GM19023 (cell line): ENCODE results near the gene NPEPL1.
"Not testable (repeated sequence)": the region's sequence is repeated elsewhere in the genome, so short reads cannot be mapped to it uniquely, and the experiment has no call there.

ENCODE experiments used
- ATAC-seq: cut with Tn5 transposase; IDR thresholded peaks from one replicate; pipeline ENCODE4 v1.9.1; 2021; ENCODE audit warnings: mild to moderate bottlenecking, moderate library complexity; ENCODE audit not compliant: unreplicated experiment

NPEPL1 gene

DNA sequence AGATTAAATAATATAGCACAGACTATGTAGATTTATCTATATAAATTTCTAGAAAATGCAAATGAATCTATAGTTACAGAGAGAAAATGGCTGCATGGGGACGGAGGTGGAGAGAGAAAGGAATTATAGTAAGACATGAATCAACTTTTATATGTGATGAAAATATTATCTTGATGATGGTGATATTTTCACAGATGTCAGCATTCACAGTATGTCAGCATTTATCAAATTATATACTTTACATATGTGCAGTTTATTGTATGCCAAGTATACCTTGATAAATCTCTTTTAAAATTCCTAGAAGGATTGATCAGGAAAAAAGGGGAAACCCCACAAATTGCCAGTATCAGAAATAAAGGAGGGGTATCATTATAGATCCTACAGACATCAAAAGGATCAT lies 44.6 kb downstream of the NPEPL1 start:
- ATAC-seq, result no peak

- no peak for ATAC-seq
These were observed 48.0 kb downstream of the NPEPL1 start for GRCh38 chr20:58740356-58741308.

- ATAC-seq, result no peak
These were observed 48.8 kb downstream of the NPEPL1 start for GRCh38 chr20:58741384-58741783.

GRCh38 chr20:58742668-58743566 lies 50.3 kb downstream of the NPEPL1 start:
- no peak for ATAC-seq

- ATAC-seq, result no peak
These were observed 51.4 kb downstream of the NPEPL1 start for GRCh38 chr20:58743929-58744534.

- no peak for ATAC-seq
These were observed 52.2 kb downstream of the NPEPL1 start for GRCh38 chr20:58744836-58745235.

- no peak for ATAC-seq
These were observed 52.8 kb downstream of the NPEPL1 start for GRCh38 chr20:58745391-58745790.

DNA sequence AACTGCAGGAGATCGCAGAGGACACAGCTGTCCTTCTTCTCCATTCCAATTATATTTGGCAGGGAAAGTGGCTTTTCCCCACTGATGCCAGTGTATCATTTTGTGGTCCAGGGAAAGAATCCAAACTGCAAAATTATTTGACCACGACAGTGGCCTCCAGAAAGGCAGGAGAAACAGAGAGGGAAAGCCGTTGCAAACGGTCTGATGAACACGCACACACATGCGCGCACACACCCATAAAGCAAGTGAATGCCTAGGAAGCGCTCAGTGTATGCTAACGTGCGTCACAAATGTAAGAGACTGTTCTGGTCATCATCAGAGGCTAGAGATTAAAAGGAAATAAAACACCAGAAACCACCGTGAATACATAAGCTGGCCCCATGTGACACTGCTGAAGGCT lies 54.0 kb downstream of the NPEPL1 start:
- ATAC-seq, result no peak

- no peak for ATAC-seq
These were observed 54.6 kb downstream of the NPEPL1 start for GRCh38 chr20:58747211-58747610.

DNA sequence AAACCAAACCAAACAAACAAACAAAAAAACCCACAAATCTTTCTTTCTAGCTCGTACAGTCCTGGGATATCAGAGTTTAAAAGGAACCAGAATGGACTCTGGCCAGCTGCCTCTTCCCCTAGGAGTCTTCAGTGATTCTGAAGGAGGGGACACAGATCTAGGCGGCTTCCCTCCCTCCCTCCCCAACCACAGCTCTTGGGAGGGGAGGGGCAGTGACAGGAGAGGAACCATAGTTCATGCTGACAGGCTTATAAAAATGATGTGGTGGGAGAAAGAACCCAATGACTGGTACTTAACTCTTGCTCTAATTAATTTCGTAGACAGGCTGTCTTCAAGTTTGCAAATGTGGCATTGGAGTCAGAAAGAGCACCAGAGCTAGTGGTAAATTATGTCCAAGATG lies 56.0 kb downstream of the NPEPL1 start:
- ATAC-seq, result no peak

DNA sequence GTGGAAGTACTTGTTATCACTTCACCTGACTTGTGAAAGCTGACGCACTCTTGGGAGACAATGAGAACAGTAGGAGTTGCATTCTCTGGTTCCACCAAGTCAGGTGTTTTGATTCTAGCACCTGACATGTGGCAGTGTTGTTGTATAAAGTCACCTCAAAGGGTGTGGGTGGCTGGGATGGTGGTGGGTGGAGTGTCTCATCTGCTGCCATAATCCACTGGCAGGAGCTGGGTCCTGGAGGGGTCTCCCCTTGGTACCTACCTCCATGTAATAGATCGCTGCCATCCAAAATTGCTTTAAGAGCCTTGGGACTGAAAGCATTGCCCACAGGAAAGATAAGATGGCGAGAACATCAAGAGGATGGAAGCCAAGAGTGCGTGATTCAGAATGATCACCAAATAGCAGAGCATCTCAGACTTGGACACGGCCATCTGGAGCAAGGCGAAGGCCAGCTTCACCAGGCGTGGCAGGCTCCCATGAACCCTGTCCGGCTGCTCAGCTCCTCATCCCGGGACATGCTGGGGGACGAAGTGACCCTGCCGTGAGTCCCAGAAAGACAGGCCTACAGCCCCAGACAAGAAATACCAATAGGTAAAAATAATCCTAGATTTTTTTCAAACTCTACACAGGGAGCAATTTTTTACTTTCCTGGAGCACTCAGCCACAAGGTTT lies 56.6 kb downstream of the NPEPL1 start:
- no peak for ATAC-seq

DNA sequence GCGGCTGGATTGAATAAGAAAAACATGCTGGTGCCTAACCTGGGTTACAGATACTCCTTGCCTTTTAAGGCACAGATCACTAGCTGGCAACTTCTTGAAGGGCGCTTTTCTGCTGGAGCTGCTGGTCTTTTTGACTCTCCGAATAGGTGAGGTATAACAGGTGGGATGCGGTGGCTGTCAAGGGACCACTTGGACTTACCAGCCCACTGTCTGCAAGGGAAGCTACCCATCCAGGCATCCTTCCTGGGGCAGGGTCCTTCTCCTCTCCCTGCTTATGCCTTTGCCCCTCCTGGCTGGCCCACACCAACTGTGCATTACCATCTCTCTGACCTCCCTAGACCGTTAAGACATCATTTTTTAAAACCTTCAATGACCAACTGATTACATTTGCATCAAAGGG lies 57.4 kb downstream of the NPEPL1 start:
- ATAC-seq, result no peak

DNA sequence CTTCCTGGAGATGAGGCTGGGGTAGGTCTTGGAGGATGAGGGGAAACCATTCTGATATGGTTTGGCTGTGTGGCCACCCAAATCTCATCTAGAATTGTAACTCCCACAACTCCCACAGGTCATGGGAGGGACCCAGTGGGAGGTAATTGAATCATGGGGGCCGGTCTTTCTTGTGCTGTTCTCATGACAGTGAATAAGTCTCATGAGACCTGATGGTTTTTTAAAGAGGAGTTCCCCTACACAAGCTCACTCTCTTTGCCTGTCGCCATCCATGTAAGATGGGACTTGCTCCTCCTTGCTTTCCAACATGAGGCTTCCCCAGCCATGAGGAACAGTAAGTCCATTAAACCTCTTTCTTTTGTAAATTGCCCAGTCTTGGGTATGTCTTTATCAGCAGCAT lies 58.1 kb downstream of the NPEPL1 start:
- not testable (repeated sequence) for ATAC-seq

GRCh38 chr20:58751979-58752378 lies 59.4 kb downstream of the NPEPL1 start:
- ATAC-seq, result no peak

DNA sequence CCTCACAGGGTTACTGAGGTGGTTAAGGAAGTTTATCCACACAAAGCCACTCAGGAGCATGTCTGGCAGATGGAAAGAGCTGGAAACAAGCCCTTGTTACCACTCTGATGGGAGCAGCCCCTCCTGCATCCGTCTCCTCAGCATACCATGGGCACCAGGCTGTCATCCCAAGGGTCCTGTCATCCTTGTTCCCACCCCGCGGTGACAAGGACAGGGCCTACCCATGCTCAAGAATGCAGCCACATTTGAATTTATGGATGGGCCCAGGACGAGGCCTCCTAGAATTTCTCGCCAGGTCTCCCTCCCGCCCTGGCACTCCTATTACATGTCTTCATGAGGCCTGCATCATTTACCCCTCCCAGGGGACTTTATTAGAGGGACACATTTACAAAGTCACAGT lies 60.0 kb downstream of the NPEPL1 start:
- no peak for ATAC-seq

DNA sequence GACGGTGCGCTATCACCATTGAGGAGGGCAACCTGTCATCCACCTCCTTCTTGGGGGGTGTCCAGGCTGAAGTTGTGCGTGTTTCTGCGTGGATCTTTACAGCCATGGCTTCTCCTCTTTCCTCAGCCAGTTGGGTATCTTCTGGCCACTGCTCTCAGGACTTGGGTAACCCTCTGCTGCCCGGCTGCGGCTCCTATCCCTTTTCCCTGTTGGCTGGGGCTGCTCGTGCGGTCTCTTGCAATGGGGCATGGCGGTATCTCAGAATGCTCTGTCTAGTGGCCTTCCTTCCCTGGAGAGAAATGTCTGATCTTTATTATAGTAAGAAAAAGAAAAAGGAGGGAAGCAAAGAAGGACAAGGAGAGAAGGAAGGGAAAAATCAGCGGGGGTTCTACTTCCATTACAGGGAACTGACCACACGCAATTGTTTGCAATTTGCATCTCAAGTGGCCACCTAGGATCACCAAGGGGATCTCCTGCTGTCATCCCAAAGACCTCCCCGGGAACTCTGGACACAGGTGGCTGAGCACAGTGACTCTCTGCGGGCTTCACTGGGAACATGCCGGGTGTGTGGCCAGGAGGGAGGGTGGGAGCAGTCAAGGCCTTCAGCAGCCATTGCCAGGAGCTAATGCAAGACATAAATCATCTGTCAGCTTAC lies 60.8 kb downstream of the NPEPL1 start:
- ATAC-seq, result no peak

- no peak for ATAC-seq
These were observed 61.4 kb downstream of the NPEPL1 start for GRCh38 chr20:58753922-58754551.

GRCh38 chr20:58754584-58754983 lies 62.0 kb downstream of the NPEPL1 start:
- no peak for ATAC-seq

DNA sequence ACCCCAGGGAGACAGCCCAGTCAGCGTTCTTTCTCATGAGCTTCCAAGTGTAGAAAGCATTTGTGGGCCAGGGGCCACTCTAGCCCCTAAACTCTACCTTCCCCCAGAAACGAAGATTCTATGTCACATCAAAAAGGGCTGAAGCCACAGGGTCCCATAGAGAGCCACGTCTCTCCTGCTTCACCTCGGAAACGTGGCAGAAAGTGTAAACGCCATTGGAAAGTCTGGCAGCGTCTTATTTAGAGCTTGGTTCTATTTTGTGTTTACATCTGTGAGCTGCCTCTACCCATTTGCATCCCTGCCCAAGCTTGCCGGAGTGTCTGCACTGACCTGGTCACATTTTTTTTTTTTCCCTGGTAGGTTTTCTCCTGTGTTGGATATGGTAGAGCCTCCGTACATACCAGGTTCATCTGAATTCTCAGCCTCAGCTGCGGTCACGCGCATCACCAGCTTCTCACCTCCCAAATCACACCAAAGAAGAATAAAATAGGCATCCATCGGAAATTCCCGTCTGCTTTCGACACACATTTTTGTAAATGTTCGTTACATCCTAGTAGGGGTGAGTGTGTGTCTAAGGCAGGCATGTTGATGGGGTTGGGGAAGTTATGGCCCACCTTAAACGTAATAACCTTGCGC lies 62.6 kb downstream of the NPEPL1 start:
- no peak for ATAC-seq
